ENCODE data around the gene DNAJB8. TPM values are rescaled to one million over a fixed set of nuclear protein-coding genes. Genes with fewer than 3 reads are reported as not detected.

DNAJB8 gene
- total and polyA plus RNA-seq, 9 of the 15 experiments (the other 6 are each of a cell fraction or from before 2014, with no cell fraction given), result not detected

GRCh38 chr3:128415773-128416577 is 50.7 kb downstream of the DNAJB8 start (continued):
- TF ChIP-seq FOXJ2 (tag; IDR thresholded peaks at IDR 0.05), result peak; percentile 51; the same call in 1 of the 2 replicates
- TF ChIP-seq CBFA2T3 (IDR thresholded peaks at IDR 0.05), result peak; percentile 94
- peak; percentile 77 for TF ChIP-seq SP1 (CRISPR knock-in tag; IDR thresholded peaks at IDR 0.05)
- peak; percentile 59 for TF ChIP-seq FOXO4 (CRISPR knock-in tag; IDR thresholded peaks at IDR 0.05)
- TF ChIP-seq PTRF (tag; IDR thresholded peaks at IDR 0.05), result no peak
- TF ChIP-seq ZNF354B (CRISPR knock-in tag; IDR thresholded peaks at IDR 0.05), result no peak
- TF ChIP-seq CTBP1 (IDR thresholded peaks at IDR 0.05; ENCODE audit: borderline replicate concordance), result peak; percentile 82; the same call in 1 of the 2 replicates
- TF ChIP-seq ARNT (IDR thresholded peaks at IDR 0.05), result peak; percentile 50 to 88; a peak in 1 of 4 replicates
- TF ChIP-seq SMARCB1 (IDR thresholded peaks at IDR 0.05; ENCODE audit: insufficient read length, low read depth), result no peak
- TF ChIP-seq ERF (CRISPR knock-in tag; IDR thresholded peaks at IDR 0.05), result peak; percentile 94
- TF ChIP-seq SAP30 (IDR thresholded peaks at IDR 0.05; ENCODE audit: borderline replicate concordance, insufficient read depth, low read depth, low read length, poor library complexity, severe bottlenecking), result no peak
- no peak for TF ChIP-seq MCM2 (IDR thresholded peaks at IDR 0.05; ENCODE audit: low read depth)
- TF ChIP-seq SMARCA4 (IDR thresholded peaks at IDR 0.05), result peak; percentile 89
- peak; percentile 60; the same call in 1 of the 2 replicates for TF ChIP-seq HES1 (IDR thresholded peaks at IDR 0.05; ENCODE audit: low read depth)
- peak; percentile 74 for TF ChIP-seq NFIC (IDR thresholded peaks at IDR 0.05)
- no peak for TF ChIP-seq ZNF512 (tag; IDR thresholded peaks at IDR 0.05)
- no peak for TF ChIP-seq MED1 (CRISPR knock-in tag; IDR thresholded peaks at IDR 0.05; ENCODE audit: borderline replicate concordance)
- no peak for TF ChIP-seq PHF21A (IDR thresholded peaks at IDR 0.05; ENCODE audit: borderline replicate concordance, low read depth)
- 0 out of 2 replicates have a peak, but pooled peaks have one; percentile 46 for TF ChIP-seq ZNF696 (CRISPR knock-in tag; conservative IDR thresholded peaks at IDR 0.05)
- TF ChIP-seq ZNF699 (CRISPR knock-in tag; IDR thresholded peaks at IDR 0.05; ENCODE audit: insufficient replicate concordance), result no peak
- no peak for TF ChIP-seq MBD1 (CRISPR knock-in tag; IDR thresholded peaks at IDR 0.05)
- TF ChIP-seq RCOR1 (IDR thresholded peaks at IDR 0.05; ENCODE audit: borderline replicate concordance in 1 of 2, low read depth in 2 of 2, low read length in 2 of 2), result peak in 1 of 2 experiments; percentile 82; a peak in 2 of 4 replicates
- TF ChIP-seq XRCC5 (IDR thresholded peaks at IDR 0.05; ENCODE audit: low read depth, low read length), result peak; percentile 73; the same call in 1 of the 2 replicates
- TF ChIP-seq FOSL1 (tag; conservative IDR thresholded peaks at IDR 0.05), result peak; percentile 80

Data from K562 (cell line).